ENCODE measurements around the gene SRD5A3.

Gene SRD5A3

DNA sequence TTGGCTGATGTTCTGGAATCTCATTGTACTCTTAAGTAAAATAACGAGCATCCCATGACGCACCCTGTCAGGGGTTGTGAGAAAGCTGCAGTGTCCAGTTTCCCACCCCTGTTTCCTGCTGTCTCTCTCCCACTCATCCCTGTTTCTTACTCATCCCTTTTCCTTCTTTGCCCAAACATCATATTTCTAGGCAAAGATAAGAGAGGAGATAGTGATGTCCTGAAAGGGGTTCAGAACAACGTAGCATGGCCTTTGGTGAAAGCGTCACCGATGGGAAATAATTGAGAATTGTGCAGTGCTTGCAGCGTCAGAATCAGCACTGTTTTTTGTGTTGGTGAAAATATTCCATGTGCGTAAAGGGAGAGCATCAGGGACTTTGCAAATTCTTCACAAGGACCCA, 26.2 kb downstream of the SRD5A3 start:
- Histone ChIP-seq H3K4me3 (ENCODE audit: low read length in 2 of 2) (no peak overlapping the region), H3K18ac (ENCODE audit: low read length) (no peak overlapping the region), H2BK5ac (ENCODE audit: low read length) (no peak overlapping the region), H3K4ac (ENCODE audit: low read length) (no peak overlapping the region), H3K36me3 (replicated peaks in 1 of 2; ENCODE audit: control insufficient read depth in 2 of 2, insufficient read depth in 2 of 2, low read length in 2 of 2) (peaks cover 0 to 30% of the 10 kb centered on the region in 2 donors), H3K9ac (ENCODE audit: low read depth, low read length, poor library complexity) (no peak overlapping the region), H4K91ac (ENCODE audit: low read depth, low read length, poor library complexity) (no peak overlapping the region), H2AFZ (ENCODE audit: low read length) (no peak overlapping the region), H3K4me2 (ENCODE audit: insufficient read depth, low read length, poor library complexity, severe bottlenecking) (no peak overlapping the region), H3K23ac (ENCODE audit: low read depth, low read length, poor library complexity) (no peak overlapping the region), H2AK5ac (ENCODE audit: low read depth, low read length) (no peak overlapping the region), H3K4me1 (ENCODE audit: control insufficient read depth in 2 of 2, insufficient read depth in 1 of 2, low read depth in 1 of 2, low read length in 2 of 2) (peaks cover 4% of the 10 kb centered on the region in 2 donors), H4K8ac (ENCODE audit: low read depth, low read length) (no peak overlapping the region), H2BK15ac (ENCODE audit: low read length) (no peak overlapping the region), H2BK120ac (ENCODE audit: low read depth, low read length) (no peak overlapping the region), H3K9me3 (replicated peaks in 1 of 2; ENCODE audit: control insufficient read depth in 2 of 2, insufficient read depth in 1 of 2, low read depth in 1 of 2, low read length in 2 of 2) (no peaks in the 10 kb centered on the region), H3K27ac (replicated peaks; ENCODE audit: low read length) (no peak overlapping the region), H3K14ac (ENCODE audit: low read length) (no peak overlapping the region), H3K79me1 (ENCODE audit: low read depth, low read length) (no peaks in the 10 kb centered on the region), H3K27me3 (ENCODE audit: control insufficient read depth in 3 of 3, insufficient read depth in 3 of 3, low read depth in 1 of 3, low read length in 3 of 3) (no peaks in the 10 kb centered on the region), H2BK12ac (ENCODE audit: low read length) (no peak overlapping the region)
- no CpG with 5 or more reads among the region's 7 CpGs for WGBS, 2 donors (ENCODE audit: extremely low coverage in 2 of 2, insufficient read length in 2 of 2, insufficient replicate concordance in 1 of 2)
- DNase-seq (ENCODE audit: low spot score): no peak

DNA sequence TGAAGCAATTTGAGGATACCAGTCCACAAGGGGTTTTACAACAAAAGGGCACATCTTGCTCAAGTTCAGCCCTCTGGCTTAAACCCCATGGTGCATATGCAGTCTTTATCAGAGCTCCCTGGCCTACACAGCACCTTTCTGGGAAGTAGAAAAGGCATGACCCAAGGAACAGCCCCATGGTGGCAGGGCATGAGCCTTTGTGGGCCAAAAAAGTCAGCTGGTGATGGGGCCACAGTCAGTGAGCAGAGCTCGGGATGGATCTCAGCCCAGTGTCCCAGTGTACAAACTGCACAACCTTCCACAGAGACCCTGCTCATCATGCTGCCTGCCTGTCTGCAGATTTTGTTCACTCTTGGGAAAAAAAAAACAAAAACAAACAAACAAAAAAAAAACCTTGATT, 27.4 kb downstream of the SRD5A3 start:
- WGBS, 2 donors (ENCODE audit: extremely low coverage in 2 of 2, insufficient read length in 2 of 2, insufficient replicate concordance in 1 of 2): no CpG with 5 or more reads among the region's 1 CpG
- H3K9me3 ChIP-seq (replicated peaks in 1 of 2; ENCODE audit: control insufficient read depth in 2 of 2, insufficient read depth in 1 of 2, low read depth in 1 of 2, low read length in 2 of 2): no peaks in the 10 kb centered on the region
- H2BK12ac ChIP-seq (ENCODE audit: low read length): no peak overlapping the region
- H2BK5ac ChIP-seq (ENCODE audit: low read length): no peak overlapping the region
- no peak for DNase-seq (ENCODE audit: low spot score)
- no peak overlapping the region for H2AFZ ChIP-seq (ENCODE audit: low read length)
- no peak overlapping the region for H3K27ac ChIP-seq (replicated peaks; ENCODE audit: low read length)
- H3K18ac ChIP-seq (ENCODE audit: low read length): no peak overlapping the region
- H3K4ac ChIP-seq (ENCODE audit: low read length): no peak overlapping the region
- H3K14ac ChIP-seq (ENCODE audit: low read length): no peak overlapping the region
- H3K79me1 ChIP-seq (ENCODE audit: low read depth, low read length): no peaks in the 10 kb centered on the region
- H3K36me3 ChIP-seq (replicated peaks in 1 of 2; ENCODE audit: control insufficient read depth in 2 of 2, insufficient read depth in 2 of 2, low read length in 2 of 2): peaks cover 0 to 26% of the 10 kb centered on the region in 2 donors
- no peaks in the 10 kb centered on the region for H3K27me3 ChIP-seq (ENCODE audit: control insufficient read depth in 3 of 3, insufficient read depth in 3 of 3, low read depth in 1 of 3, low read length in 3 of 3)
- H2BK120ac ChIP-seq (ENCODE audit: low read depth, low read length): no peak overlapping the region
- H2AK5ac ChIP-seq (ENCODE audit: low read depth, low read length): no peak overlapping the region
- H3K23ac ChIP-seq (ENCODE audit: low read depth, low read length, poor library complexity): no peak overlapping the region
- H4K8ac ChIP-seq (ENCODE audit: low read depth, low read length): no peak overlapping the region
- H3K4me2 ChIP-seq (ENCODE audit: insufficient read depth, low read length, poor library complexity, severe bottlenecking): no peak overlapping the region
- H4K91ac ChIP-seq (ENCODE audit: low read depth, low read length, poor library complexity): no peak overlapping the region
- H2BK15ac ChIP-seq (ENCODE audit: low read length): no peak overlapping the region
- H3K4me1 ChIP-seq (ENCODE audit: control insufficient read depth in 2 of 2, insufficient read depth in 1 of 2, low read depth in 1 of 2, low read length in 2 of 2): peaks cover 0 to 4% of the 10 kb centered on the region in 2 donors
- H3K4me3 ChIP-seq (ENCODE audit: low read length in 2 of 2): no peak overlapping the region
- H3K9ac ChIP-seq (ENCODE audit: low read depth, low read length, poor library complexity): no peak overlapping the region

- no peak overlapping the region for H2AK5ac ChIP-seq (ENCODE audit: low read depth, low read length)
- no peaks in the 10 kb centered on the region for H3K27me3 ChIP-seq (ENCODE audit: control insufficient read depth in 3 of 3, insufficient read depth in 3 of 3, low read depth in 1 of 3, low read length in 3 of 3)
Observed at GRCh38 chr4:55376698-55377097, 30.7 kb downstream of the SRD5A3 start.

DNA sequence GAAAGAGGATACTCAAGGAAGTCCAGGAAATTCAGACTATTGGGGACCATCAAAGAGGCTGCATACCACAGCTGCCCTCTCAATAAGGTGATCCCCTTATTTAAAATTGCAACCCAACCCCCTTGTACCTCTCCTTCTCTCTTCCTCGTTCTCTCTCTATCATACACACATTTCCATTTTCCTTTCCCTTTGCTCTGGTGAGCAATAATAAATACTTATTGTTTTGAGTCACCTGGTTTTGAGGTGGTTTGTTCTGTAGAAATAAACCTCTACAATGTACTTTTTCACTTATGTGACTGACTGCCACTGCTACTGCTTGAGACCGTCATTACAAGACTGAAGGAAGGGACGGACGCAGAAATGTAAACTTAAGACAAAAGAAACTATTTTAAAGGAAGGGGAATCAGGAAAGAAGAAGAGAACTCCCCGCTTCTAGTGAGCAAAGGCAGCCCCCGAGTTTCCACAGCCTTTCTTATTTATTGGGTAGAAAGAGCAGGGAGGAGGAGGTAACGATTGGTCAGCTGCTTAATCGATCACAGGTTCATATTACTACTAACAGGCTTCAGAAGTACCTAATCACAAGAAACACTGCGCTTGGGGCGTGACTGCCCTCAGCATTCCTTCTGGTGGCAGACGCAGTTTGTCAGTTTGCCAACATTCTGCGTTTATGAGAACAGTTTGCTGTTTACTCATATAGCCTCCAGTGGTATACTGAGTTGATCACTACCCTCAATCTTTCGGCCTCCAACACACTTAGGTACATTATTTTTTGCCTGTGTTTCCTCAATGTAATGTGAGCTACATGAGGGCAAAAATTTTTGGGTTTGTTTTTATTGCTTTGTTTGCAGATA, 32.8 kb downstream of the SRD5A3 start:
- Histone ChIP-seq H3K4me2 (ENCODE audit: insufficient read depth, low read length, poor library complexity, severe bottlenecking) (no peak overlapping the region), H3K36me3 (replicated peaks in 1 of 2; ENCODE audit: control insufficient read depth in 2 of 2, insufficient read depth in 2 of 2, low read length in 2 of 2) (no peaks in the 10 kb centered on the region), H2BK5ac (ENCODE audit: low read length) (no peak overlapping the region)

More at GRCh38 chr4:55376698-55377097, 30.7 kb downstream of the SRD5A3 start:
- H2BK5ac ChIP-seq (ENCODE audit: low read length): no peak overlapping the region
- no peak overlapping the region for H3K4ac ChIP-seq (ENCODE audit: low read length)
- peaks cover 0 to 3% of the 10 kb centered on the region in 2 donors for H3K36me3 ChIP-seq (replicated peaks in 1 of 2; ENCODE audit: control insufficient read depth in 2 of 2, insufficient read depth in 2 of 2, low read length in 2 of 2)
- H3K9me3 ChIP-seq (replicated peaks in 1 of 2; ENCODE audit: control insufficient read depth in 2 of 2, insufficient read depth in 1 of 2, low read depth in 1 of 2, low read length in 2 of 2): no peaks in the 10 kb centered on the region
- H4K91ac ChIP-seq (ENCODE audit: low read depth, low read length, poor library complexity): no peak overlapping the region
- H3K27ac ChIP-seq (replicated peaks; ENCODE audit: low read length): no peak overlapping the region
- no peak overlapping the region for H3K14ac ChIP-seq (ENCODE audit: low read length)
- H3K4me1 ChIP-seq (ENCODE audit: control insufficient read depth in 2 of 2, insufficient read depth in 1 of 2, low read depth in 1 of 2, low read length in 2 of 2): peaks cover 0 to 4% of the 10 kb centered on the region in 2 donors
- no CpG with 5 or more reads among the region's 2 CpGs for WGBS, 2 donors (ENCODE audit: extremely low coverage in 2 of 2, insufficient read length in 2 of 2, insufficient replicate concordance in 1 of 2)
- no peak overlapping the region for H3K9ac ChIP-seq (ENCODE audit: low read depth, low read length, poor library complexity)
- no peak overlapping the region for H3K23ac ChIP-seq (ENCODE audit: low read depth, low read length, poor library complexity)
- no peak overlapping the region for H3K4me3 ChIP-seq (ENCODE audit: low read length in 2 of 2)
- DNase-seq (ENCODE audit: low spot score): no peak
- H3K4me2 ChIP-seq (ENCODE audit: insufficient read depth, low read length, poor library complexity, severe bottlenecking): no peak overlapping the region
- no peak overlapping the region for H2BK120ac ChIP-seq (ENCODE audit: low read depth, low read length)
- H2AFZ ChIP-seq (ENCODE audit: low read length): no peak overlapping the region
- H4K8ac ChIP-seq (ENCODE audit: low read depth, low read length): no peak overlapping the region
- no peaks in the 10 kb centered on the region for H3K79me1 ChIP-seq (ENCODE audit: low read depth, low read length)
- no peak overlapping the region for H2BK15ac ChIP-seq (ENCODE audit: low read length)
- H3K18ac ChIP-seq (ENCODE audit: low read length): no peak overlapping the region
- H2BK12ac ChIP-seq (ENCODE audit: low read length): no peak overlapping the region

More for the DNA sequence above, 32.8 kb downstream of the SRD5A3 start:
- H2BK15ac ChIP-seq (ENCODE audit: low read length): no peak overlapping the region
- no peak overlapping the region for H2AFZ ChIP-seq (ENCODE audit: low read length)
- no peak overlapping the region for H2AK5ac ChIP-seq (ENCODE audit: low read depth, low read length)
- H3K14ac ChIP-seq (ENCODE audit: low read length): no peak overlapping the region
- no peak overlapping the region for H3K23ac ChIP-seq (ENCODE audit: low read depth, low read length, poor library complexity)
- DNase-seq (ENCODE audit: low spot score): no peak
- H3K27me3 ChIP-seq (ENCODE audit: control insufficient read depth in 3 of 3, insufficient read depth in 3 of 3, low read depth in 1 of 3, low read length in 3 of 3): no peaks in the 10 kb centered on the region
- no peak overlapping the region for H3K4ac ChIP-seq (ENCODE audit: low read length)
- no peak overlapping the region for H3K27ac ChIP-seq (replicated peaks; ENCODE audit: low read length)
- H3K9me3 ChIP-seq (replicated peaks in 1 of 2; ENCODE audit: control insufficient read depth in 2 of 2, insufficient read depth in 1 of 2, low read depth in 1 of 2, low read length in 2 of 2): no peaks in the 10 kb centered on the region
- no peak overlapping the region for H2BK120ac ChIP-seq (ENCODE audit: low read depth, low read length)
- H3K4me3 ChIP-seq (ENCODE audit: low read length in 2 of 2): no peak overlapping the region
- no peak overlapping the region for H4K91ac ChIP-seq (ENCODE audit: low read depth, low read length, poor library complexity)
- no peak overlapping the region for H3K9ac ChIP-seq (ENCODE audit: low read depth, low read length, poor library complexity)
- 100% methylated on average over 1 of the region's 13 CpGs; no CpG with 5 or more reads in 1 of the 2 donors for WGBS, 2 donors (ENCODE audit: extremely low coverage in 2 of 2, insufficient read length in 2 of 2, insufficient replicate concordance in 1 of 2)
- no peak overlapping the region for H4K8ac ChIP-seq (ENCODE audit: low read depth, low read length)
- H2BK12ac ChIP-seq (ENCODE audit: low read length): no peak overlapping the region
- no peak overlapping the region for H3K18ac ChIP-seq (ENCODE audit: low read length)
- no peaks in the 10 kb centered on the region for H3K79me1 ChIP-seq (ENCODE audit: low read depth, low read length)
- no peaks in the 10 kb centered on the region for H3K4me1 ChIP-seq (ENCODE audit: control insufficient read depth in 2 of 2, insufficient read depth in 1 of 2, low read depth in 1 of 2, low read length in 2 of 2)

Measured in neuronal stem cell (in vitro differentiated cells).